HG02870 (cell line): ENCODE results near the gene SLC6A14.

Source experiments
- ATAC-seq: cut with Tn5 transposase; IDR thresholded peaks from one replicate; pipeline ENCODE4 v1.9.1; 2021; ENCODE audit warnings: mild to moderate bottlenecking, moderate library complexity; ENCODE audit not compliant: unreplicated experiment

SLC6A14 gene

GRCh38 chrX:116436358-116436816 lies at the start of gene SLC6A14:
TSS of gene SLC6A14 (plus strand) at chrX:116436606. CDS start at chrX:116436710, 104 bp downstream.
- no peak for ATAC-seq

GRCh38 chrX:116395752-116396151 lies 40.7 kb upstream of the SLC6A14 start:
- ATAC-seq = no peak

- ATAC-seq = no peak
Observed at GRCh38 chrX:116399681-116400080, 36.7 kb upstream of the SLC6A14 start.

GRCh38 chrX:116409219-116409618 lies 27.2 kb upstream of the SLC6A14 start:
- ATAC-seq = no peak

GRCh38 chrX:116413273-116413672 lies 23.1 kb upstream of the SLC6A14 start:
- no peak for ATAC-seq

- ATAC-seq = no peak
Observed at GRCh38 chrX:116417214-116417613, 19.2 kb upstream of the SLC6A14 start.

- no peak for ATAC-seq
Observed at GRCh38 chrX:116417968-116418367, 18.4 kb upstream of the SLC6A14 start.

GRCh38 chrX:116427978-116428377 lies 8.4 kb upstream of the SLC6A14 start:
- no peak for ATAC-seq

GRCh38 chrX:116435597-116435996 lies 809 bp upstream of the SLC6A14 start:
- ATAC-seq = no peak

- ATAC-seq = no peak
Observed at GRCh38 chrX:116449156-116449555, 12.8 kb downstream of the SLC6A14 start.

- no peak for ATAC-seq
Observed at GRCh38 chrX:116462822-116463221, 26.4 kb downstream of the SLC6A14 start, which contains the start of gene CT83. TSS of gene CT83 (minus strand) at chrX:116462976. CDS start at chrX:116462856, 120 bp downstream.

- ATAC-seq = no peak
Observed at GRCh38 chrX:116480059-116480458, 43.7 kb downstream of the SLC6A14 start.

GRCh38 chrX:116490104-116490503 lies 53.7 kb downstream of the SLC6A14 start:
- ATAC-seq = no peak

GRCh38 chrX:116493271-116493670 lies 56.9 kb downstream of the SLC6A14 start:
- ATAC-seq = no peak

- no peak for ATAC-seq
Observed at GRCh38 chrX:116499780-116500179, 63.4 kb downstream of the SLC6A14 start.
